K562 (cell line): ENCODE results near the gene UCP3. TPM values are rescaled to one million over a fixed set of nuclear protein-coding genes. Genes with fewer than 3 reads are reported as not detected.

Experiments used
- ATAC-seq: fragments of 200-7000 bp; cut with Tn5 transposase; 3 replicates; pipeline ENCODE4 v1.9.1; 2020; ENCODE audit warnings: moderate library complexity
- BruUV-seq: library from RNA; stranded (reverse); fragments of 400-500 nt; replicated peaks from 2 replicates; lab custom pipeline; 2021; lab: Mats Ljungman, UMichigan
- CTCF ChIA-PET: fragments of 300-600 bp; formaldehyde crosslinking; extraction: SDS; loops from one replicate; lab custom pipeline; 2021; ENCODE audit warnings: low intra/inter-chr PET ratio; lab: Yijun Ruan, JAX
- POLR2A ChIA-PET: fragments of 300-600, 350-650 bp; sonication (Branson Sonifier 250); formaldehyde crosslinking; extraction: SDS; loops from one replicate; lab custom pipeline; 2021; ENCODE audit warnings: antibody characterized with exemption, inconsistent platforms; lab: Yijun Ruan, JAX
- DNase-seq, 4 experiments: peaks; one replicate each; pipeline versions ENCODE4 v3.0.0 to v3.0.0-alpha.2; 2011 to 2018; ENCODE audit warnings: low spot score in 3 of 4, mixed read lengths in 3 of 4; ENCODE audit errors: extremely low read depth in 1 of 4
- FAIRE-seq: peaks from 2 replicates; lab custom pipeline; 2011; peaks lifted over from hg19 to GRCh38; lab: Jason Lieb, UNC
- H2AFZ ChIP-seq: 2 replicates; pipeline ENCODE4 v1.6.0; 2011; ENCODE audit warnings: low read depth, low read length, control low read depth, inconsistent platforms
- H3K27ac ChIP-seq: fragments of 200-600 bp; 3 replicates; pipeline ENCODE4 v1.8.0; 2011; ENCODE audit warnings: low read depth, mild to moderate bottlenecking, control low read depth, inconsistent platforms, low read length, moderate library complexity, mixed read lengths; ENCODE audit errors: extremely low read depth
- H3K27me3 ChIP-seq, 2 experiments: fragments of 300-600 bp in 1 of 2; 2 replicates in 1 of 2; 3 replicates in 1 of 2; pipeline versions ENCODE4 v1.6.0 to v1.8.0; 2011; ENCODE audit warnings: inconsistent platforms in 2 of 2, low read length in 2 of 2, mild to moderate bottlenecking in 1 of 2, mixed read lengths in 1 of 2, moderate library complexity in 1 of 2; ENCODE audit not compliant: control insufficient read depth in 2 of 2, insufficient read depth in 2 of 2
- H3K36me3 ChIP-seq: fragments of 300-600 bp; 3 replicates; pipeline ENCODE4 v1.8.0; 2011; ENCODE audit warnings: mild to moderate bottlenecking, low read length, inconsistent platforms; ENCODE audit not compliant: control insufficient read depth, insufficient read depth
- H3K4me1 ChIP-seq, 2 experiments: fragments of 200-600 bp in 1 of 2; replicated peaks in 1 of 2; 2 replicates in 1 of 2; 3 replicates in 1 of 2; pipeline versions ENCODE4 v1.5.1 to v1.8.0; 2011; ENCODE audit warnings: inconsistent platforms in 2 of 2, low read length in 2 of 2, mild to moderate bottlenecking in 1 of 2, mixed read lengths in 1 of 2, moderate library complexity in 1 of 2; ENCODE audit not compliant: control insufficient read depth in 2 of 2, insufficient read depth in 2 of 2
- H3K4me2 ChIP-seq: 2 replicates; pipeline ENCODE4 v1.6.1; 2011; ENCODE audit warnings: low read length, control low read depth, inconsistent platforms, mixed read lengths; ENCODE audit not compliant: insufficient read depth
- H3K4me3 ChIP-seq: fragments of 200-600 bp; sonication (generic), shearing (Covaris generic); 2 replicates; pipeline ENCODE4 v1.5.1; 2016; ENCODE audit warnings: control low read depth, inconsistent platforms
- H3K79me2 ChIP-seq: fragments of 200-600 bp; 3 replicates; pipeline ENCODE4 v1.8.0; 2011; ENCODE audit warnings: low read length, inconsistent platforms; ENCODE audit not compliant: control insufficient read depth, insufficient read depth
- H3K9ac ChIP-seq, 2 experiments: 2 replicates each; pipeline versions ENCODE4 v1.6.0 to v1.6.1; 2011; ENCODE audit warnings: low read depth in 2 of 2, low read length in 2 of 2, control low read depth in 1 of 2, inconsistent platforms in 1 of 2, mild to moderate bottlenecking in 1 of 2, mixed read lengths in 1 of 2; ENCODE audit not compliant: insufficient read depth in 1 of 2
- H3K9me1 ChIP-seq: one replicate; pipeline ENCODE4 v1.6.0; 2011; ENCODE audit warnings: inconsistent platforms, mild to moderate bottlenecking, low read length, moderate library complexity; ENCODE audit not compliant: control insufficient read depth, insufficient read depth
- H3K9me3 ChIP-seq: replicated peaks from 2 replicates; pipeline ENCODE4 v1.5.1; 2011; ENCODE audit warnings: low read depth, low read length, inconsistent platforms; ENCODE audit not compliant: control insufficient read depth, insufficient read depth
- H4K20me1 ChIP-seq: replicated peaks from 2 replicates; pipeline ENCODE4 v1.6.1; 2011; ENCODE audit warnings: low read length, inconsistent platforms, mixed read lengths; ENCODE audit not compliant: control insufficient read depth, insufficient read depth
- BMI1 ChIP-seq: fragments of 150-350 bp; IDR thresholded peaks from 2 replicates; pipeline ENCODE4 v1.6.1; 2014; ENCODE audit warnings: low read length
- CCAR2 ChIP-seq: fragments of 200-400 bp; formaldehyde crosslinking; IDR thresholded peaks from 2 replicates; pipeline ENCODE4 v1.6.1; 2017; ENCODE audit warnings: mild to moderate bottlenecking, low read depth, low read length
- EP300 ChIP-seq: IDR thresholded peaks from 2 replicates; pipeline ENCODE4 v1.6.1; 2012; ENCODE audit warnings: low read length, improper control_type of control experiment
- HDAC1 ChIP-seq, 2 experiments: fragments of 450-650 bp; IDR thresholded peaks; 2 replicates each; pipeline ENCODE4 v1.6.1; 2016 to 2017; ENCODE audit warnings: inconsistent platforms in 1 of 2, mild to moderate bottlenecking in 1 of 2, moderate library complexity in 1 of 2
- LCOR ChIP-seq: sonication (generic); formaldehyde crosslinking; IDR thresholded peaks from 2 replicates; pipeline ENCODE4 v1.8.0; 2022; ENCODE audit warnings: mild to moderate bottlenecking, missing genetic modification reagents
- RBM34 ChIP-seq: fragments of 200-400 bp; formaldehyde crosslinking; IDR thresholded peaks from 2 replicates; pipeline ENCODE4 v1.6.1; 2018; ENCODE audit warnings: low read length, borderline replicate concordance; ENCODE audit not compliant: insufficient read depth
- THRB ChIP-seq: fragments of 450-650 bp; formaldehyde crosslinking; conservative IDR thresholded peaks from 2 replicates; pipeline ENCODE4 v1.4.0; 2022; ENCODE audit warnings: mild to moderate bottlenecking, missing genetic modification characterization
- TOE1 ChIP-seq, 2 experiments: fragments of 450-650 bp in 1 of 2; sonication (generic) in 1 of 2; formaldehyde crosslinking in 1 of 2; IDR thresholded peaks; 2 replicates each; pipeline versions ENCODE4 v1.7.1 to v1.8.0; 2016 to 2022; ENCODE audit warnings: borderline replicate concordance in 2 of 2, mild to moderate bottlenecking in 2 of 2, antibody characterized with exemption in 1 of 2, inconsistent platforms in 1 of 2, low read depth in 1 of 2, missing genetic modification reagents in 1 of 2, moderate library complexity in 1 of 2
- TRIM28 ChIP-seq: fragments of 450-650 bp; IDR thresholded peaks from 2 replicates; pipeline ENCODE4 v1.6.1; 2017
- ZBTB49 ChIP-seq: sonication (generic); formaldehyde crosslinking; IDR thresholded peaks from 2 replicates; pipeline ENCODE4 v1.8.0; 2022; ENCODE audit warnings: missing genetic modification reagents, mild to moderate bottlenecking, borderline replicate concordance
- ZBTB9 ChIP-seq: fragments of 450-650 bp; formaldehyde crosslinking; IDR thresholded peaks from 2 replicates; pipeline ENCODE4 v1.4.0; 2020; ENCODE audit warnings: mild to moderate bottlenecking, moderate library complexity
- ZFP36 ChIP-seq: fragments of 150-350 bp; IDR thresholded peaks from 2 replicates; pipeline ENCODE4 v1.6.1; 2018; ENCODE audit warnings: low read length, low read depth; ENCODE audit not compliant: partially characterized antibody
- ZNF274 ChIP-seq: IDR thresholded peaks from 2 replicates; pipeline ENCODE4 v1.6.1; 2011; ENCODE audit warnings: low read depth, mild to moderate bottlenecking, low read length, moderate library complexity, borderline replicate concordance
- ZNF699 ChIP-seq: fragments of 250-450 bp; sonication (Bioruptor Pico); IDR thresholded peaks from 2 replicates; pipeline ENCODE4 v1.8.0; 2021; ENCODE audit warnings: mild to moderate bottlenecking, moderate library complexity; ENCODE audit not compliant: insufficient replicate concordance
- WGBS: fragments of 100-300 bp; shearing (Covaris generic); methylation state at CpG from one replicate; pipeline ENCODE4 v1.1.6; 2016; ENCODE audit warnings: low coverage, mixed read lengths; ENCODE audit not compliant: insufficient coverage; ENCODE audit errors: missing lambda C conversion rate; 5-methylcytosine and 5-hydroxymethylcytosine counted together
- in situ Hi-C: fragments of 300-500 bp; cut with MboI; formaldehyde crosslinking; loops from 4 replicates; pipeline ENCODE4 v1.15.0; 2018; ENCODE audit warnings: inconsistent platforms, mixed read lengths
- intact Hi-C: fragments of 100-400 bp; cut with micrococcal nuclease; formaldehyde crosslinking; loops from 2 replicates; pipeline ENCODE4 v1.14.2; 2022
- polyA plus RNA-seq, 8 experiments: library from polyadenylated mRNA; depleted of rRNA in 4 of 8; stranded (reverse) in 5 of 8; unstranded in 3 of 8; fragments of >200 nt; fragmentation: Nextera tagmentation in 2 of 8; fragmentation: Illumina TruSeq in 1 of 8; extraction: Ambion mirVana in 2 of 8; extraction: Trizol in 1 of 8; gene quantifications; 2 replicates each; pipeline versions ENCODE4 v1.2.1 to v1.2.3, GENCODE V29; 2011 to 2014; ENCODE audit warnings: inconsistent platforms in 1 of 8, missing spikeins in 1 of 8
- total RNA-seq, 7 experiments: library from RNA; depleted of rRNA in 6 of 7; stranded (reverse); fragments of >200 nt in 6 of 7; fragmentation: Illumina TruSeq in 2 of 7; extraction: Trizol in 2 of 7; gene quantifications; 2 replicates each; pipeline versions ENCODE4 v1.2.1 to v1.2.3, GENCODE V29; 2011 to 2021; ENCODE audit warnings: low replicate concordance in 1 of 7

Gene UCP3
- total and polyA plus RNA-seq, 9 of the 15 experiments (the other 6 are each of a cell fraction or from before 2014, with no cell fraction given): 0.05 to 0.65 (median 0.25) TPM; not detected in 2

- DNase-seq (no peak), ATAC-seq (no peak), FAIRE-seq (no peak)
- no peak overlapping the region for H3K27ac ChIP-seq
- BruUV-seq: no TSS peak
- TF ChIP-seq THRB (CRISPR knock-in tag) (no peak), ZBTB49 (CRISPR knock-in tag) (no peak), HDAC1 (IDR thresholded peaks at IDR 0.05) (no peak), CCAR2 (no peak), ZFP36 (no peak), ZNF699 (CRISPR knock-in tag) (no peak), RBM34 (no peak), EP300 (no peak), LCOR (CRISPR knock-in tag) (no peak), ZNF274 (no peak), BMI1 (no peak), TRIM28 (no peak), ZBTB9 (CRISPR knock-in tag) (no peak), TOE1 (IDR thresholded peaks at IDR 0.05; ENCODE audit: borderline replicate concordance) (no peak), TOE1 (CRISPR knock-in tag; IDR thresholded peaks at IDR 0.05; ENCODE audit: borderline replicate concordance, low read depth) (no peak)
- no peak overlapping the region for H3K4me3 ChIP-seq
- in situ Hi-C loops: no loop called here
- peaks cover 10% of the 10 kb centered on the region; the same call in 2 of the 3 replicates for H3K36me3 ChIP-seq
- ChIA-PET POLR2A (interaction anchor here (0.6 kb wide), 1 partner anchor 80 kb away, joined by 3 read pairs; no protein-coding TSS in a partner anchor), CTCF (no interaction called here)
- intact Hi-C loops: no loop called here
- H3K9ac ChIP-seq: no peak overlapping the region
- no peaks in the 10 kb centered on the region for H3K79me2 ChIP-seq
- no peaks in the 10 kb centered on the region for H4K20me1 ChIP-seq
- WGBS: 62% methylated on average over 3 of the region's 3 CpGs
- H2AFZ ChIP-seq: no peak overlapping the region
- no peaks in the 10 kb centered on the region for H3K9me3 ChIP-seq
- H3K9me1 ChIP-seq: no peaks in the 10 kb centered on the region
- no peaks in the 10 kb centered on the region for H3K4me1 ChIP-seq
- no peak overlapping the region for H3K4me2 ChIP-seq
- no peaks in the 10 kb centered on the region for H3K27me3 ChIP-seq
Measured at GRCh38 chr11:74050465-74050864, 41.6 kb upstream of the UCP3 start.
